ENCODE results near the gene LIMS2. TPM values are rescaled to one million over a fixed set of nuclear protein-coding genes. Genes with fewer than 3 reads are reported as not detected.

LIMS2 gene
- polyA plus RNA-seq, 2 of the 4 experiments (the other 2 are of a cell fraction): 1.2 to 6.1 TPM

DNA sequence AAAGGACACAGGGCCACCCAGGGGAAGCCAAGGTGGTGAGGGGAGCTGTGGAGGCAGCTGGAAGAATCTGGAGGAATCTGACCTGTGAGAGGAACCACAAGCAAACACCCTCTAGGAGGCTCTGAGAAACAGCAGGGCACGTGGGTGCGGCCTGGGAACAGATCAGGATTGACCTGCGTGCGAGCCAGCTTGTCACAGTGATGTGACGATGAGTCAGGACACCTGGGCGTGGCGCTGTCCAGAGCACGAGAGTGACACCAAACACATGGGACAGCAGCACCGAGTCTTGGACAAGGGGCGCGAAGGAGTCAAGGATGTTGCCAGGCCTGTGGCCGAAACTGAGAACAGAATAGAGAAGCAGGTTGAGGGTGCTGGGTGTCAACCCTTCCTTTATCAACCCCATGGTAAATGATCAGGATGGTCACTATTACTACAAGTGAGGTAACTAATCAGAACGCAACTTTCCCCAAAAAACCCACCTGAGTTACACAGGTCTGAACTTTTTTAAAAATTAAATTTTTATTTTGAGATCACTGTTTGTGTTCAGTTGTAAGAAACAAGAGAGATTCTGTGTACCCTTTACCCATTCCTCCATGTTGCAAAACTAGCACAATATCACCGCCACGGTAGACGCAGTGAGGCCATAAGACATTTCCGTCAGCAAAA, 25.3 kb upstream of the LIMS2 start (continued):
- TF ChIP-seq MAFK (IDR thresholded peaks at IDR 0.05; ENCODE audit: partially characterized antibody) (no peak), SREBF2 (IDR thresholded peaks at IDR 0.05) (no peak), FOSB (CRISPR knock-in tag; IDR thresholded peaks at IDR 0.05) (no peak), RARB (CRISPR knock-in tag; IDR thresholded peaks at IDR 0.05) (peak; percentile 19; the same call in 1 of the 2 replicates), EHF (CRISPR knock-in tag; IDR thresholded peaks at IDR 0.05) (no peak), PHF8 (IDR thresholded peaks at IDR 0.05; ENCODE audit: borderline replicate concordance, low read depth) (no peak), MYC (IDR thresholded peaks at IDR 0.05; ENCODE audit: borderline replicate concordance, low read length) (peak; percentile 67; the same call in 1 of the 2 replicates), CHD2 (IDR thresholded peaks at IDR 0.05; ENCODE audit: low read length, partially characterized antibody) (no peak), ZC3H11A (IDR thresholded peaks at IDR 0.05) (no peak), GATA3 (IDR thresholded peaks at IDR 0.05; ENCODE audit: borderline replicate concordance) (no peak), ZSCAN20 (CRISPR knock-in tag; IDR thresholded peaks at IDR 0.05) (no peak), CBX2 (IDR thresholded peaks at IDR 0.05; ENCODE audit: borderline replicate concordance, low read depth) (no peak), NFE2L2 (conservative IDR thresholded peaks at IDR 0.05; ENCODE audit: low read length) (no peak), CBX8 (IDR thresholded peaks at IDR 0.05) (no peak), TP53 (CRISPR knock-in tag; IDR thresholded peaks at IDR 0.05) (no peak), HEYL (CRISPR knock-in tag; IDR thresholded peaks at IDR 0.05) (no peak), HOXB5 (CRISPR knock-in tag; IDR thresholded peaks at IDR 0.05) (no peak), EHMT2 (IDR thresholded peaks at IDR 0.05; ENCODE audit: low read depth) (no peak), KDM1A (IDR thresholded peaks at IDR 0.05; ENCODE audit: low read depth) (no peak), RCOR1 (IDR thresholded peaks at IDR 0.05; ENCODE audit: low read depth, low read length) (no peak), RNF2 (IDR thresholded peaks at IDR 0.05; ENCODE audit: borderline replicate concordance, low read depth) (no peak), ZNF302 (CRISPR knock-in tag; IDR thresholded peaks at IDR 0.05) (no peak), ZFP36 (IDR thresholded peaks at IDR 0.05; ENCODE audit: borderline replicate concordance, partially characterized antibody) (no peak)
- TF ChIP-seq, protein P1, sequence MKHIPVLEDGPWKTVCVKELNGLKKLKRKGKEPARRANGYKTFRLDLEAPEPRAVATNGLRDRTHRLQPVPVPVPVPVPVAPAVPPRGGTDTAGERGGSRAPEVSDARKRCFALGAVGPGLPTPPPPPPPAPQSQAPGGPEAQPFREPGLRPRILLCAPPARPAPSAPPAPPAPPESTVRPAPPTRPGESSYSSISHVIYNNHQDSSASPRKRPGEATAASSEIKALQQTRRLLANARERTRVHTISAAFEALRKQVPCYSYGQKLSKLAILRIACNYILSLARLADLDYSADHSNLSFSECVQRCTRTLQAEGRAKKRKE (CRISPR knock-in tag; IDR thresholded peaks at IDR 0.05; ENCODE audit: low read depth): no peak
- TF ChIP-seq, protein P2, sequence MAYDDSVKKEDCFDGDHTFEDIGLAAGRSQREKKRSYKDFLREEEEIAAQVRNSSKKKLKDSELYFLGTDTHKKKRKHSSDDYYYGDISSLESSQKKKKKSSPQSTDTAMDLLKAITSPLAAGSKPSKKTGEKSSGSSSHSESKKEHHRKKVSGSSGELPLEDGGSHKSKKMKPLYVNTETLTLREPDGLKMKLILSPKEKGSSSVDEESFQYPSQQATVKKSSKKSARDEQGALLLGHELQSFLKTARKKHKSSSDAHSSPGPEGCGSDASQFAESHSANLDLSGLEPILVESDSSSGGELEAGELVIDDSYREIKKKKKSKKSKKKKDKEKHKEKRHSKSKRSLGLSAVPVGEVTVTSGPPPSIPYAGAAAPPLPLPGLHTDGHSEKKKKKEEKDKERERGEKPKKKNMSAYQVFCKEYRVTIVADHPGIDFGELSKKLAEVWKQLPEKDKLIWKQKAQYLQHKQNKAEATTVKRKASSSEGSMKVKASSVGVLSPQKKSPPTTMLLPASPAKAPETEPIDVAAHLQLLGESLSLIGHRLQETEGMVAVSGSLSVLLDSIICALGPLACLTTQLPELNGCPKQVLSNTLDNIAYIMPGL (CRISPR knock-in tag; IDR thresholded peaks at IDR 0.05; ENCODE audit: borderline replicate concordance): no peak

DNA sequence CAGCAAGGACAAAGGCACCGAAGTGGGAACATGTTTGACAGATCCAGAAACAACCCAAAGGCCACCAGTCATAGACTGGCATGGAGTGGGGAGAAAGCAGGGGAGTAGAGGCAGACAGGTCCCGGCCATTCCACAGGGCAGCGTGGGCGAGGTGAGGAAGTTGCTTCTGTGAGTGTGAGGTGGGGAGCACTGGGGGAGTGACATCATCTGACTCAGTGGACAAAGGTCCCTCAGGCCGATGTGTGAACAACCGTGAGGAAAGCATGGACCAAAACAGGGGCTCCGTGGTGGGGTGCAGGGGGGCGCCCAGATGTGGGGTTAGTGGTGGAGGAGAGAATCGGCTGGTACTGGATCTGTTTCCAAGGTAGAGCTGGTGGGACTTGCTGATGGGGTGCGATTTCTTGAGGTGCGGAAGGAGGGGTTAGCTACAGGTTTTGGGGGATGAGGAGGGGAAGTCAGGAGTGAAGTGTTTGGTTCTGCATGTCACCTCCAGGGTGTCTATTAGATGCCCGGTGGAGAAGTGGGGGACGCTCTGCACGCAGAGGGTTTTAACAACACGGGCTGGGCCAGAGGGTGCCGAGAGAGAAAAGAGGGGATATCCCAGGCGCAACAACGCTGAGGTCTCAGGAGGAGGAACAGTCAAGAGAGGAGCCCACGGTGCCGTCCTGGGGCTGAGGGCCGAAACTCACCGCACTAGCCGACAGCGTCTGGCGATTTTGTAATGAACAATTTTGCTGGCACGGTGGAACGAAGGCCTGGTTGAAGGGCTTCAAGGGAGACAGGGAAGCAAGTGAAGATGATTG, 23.4 kb upstream of the LIMS2 start:
- Histone ChIP-seq H3K27ac (no peak overlapping the region), H3K4me1 (peaks cover 34% of the 10 kb centered on the region), H3K4me3 (no peak overlapping the region), H3K4me2 (no peak overlapping the region), H3K9me3 (no peaks in the 10 kb centered on the region)
- FAIRE-seq (no peak), DNase-seq (ENCODE audit: low read depth in 1 of 2, low spot score in 1 of 2) (no peak), ATAC-seq (no peak)
- 95% methylated on average over 27 of the region's 27 CpGs for WGBS (ENCODE audit: missing lambda C conversion rate)
- TF ChIP-seq, protein P2 (CRISPR knock-in tag; IDR thresholded peaks at IDR 0.05; ENCODE audit: borderline replicate concordance): no peak
- TF ChIP-seq, protein P3, sequence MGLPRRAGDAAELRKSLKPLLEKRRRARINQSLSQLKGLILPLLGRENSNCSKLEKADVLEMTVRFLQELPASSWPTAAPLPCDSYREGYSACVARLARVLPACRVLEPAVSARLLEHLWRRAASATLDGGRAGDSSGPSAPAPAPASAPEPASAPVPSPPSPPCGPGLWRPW (IDR thresholded peaks at IDR 0.05): no peak
- TF ChIP-seq, protein P4, sequence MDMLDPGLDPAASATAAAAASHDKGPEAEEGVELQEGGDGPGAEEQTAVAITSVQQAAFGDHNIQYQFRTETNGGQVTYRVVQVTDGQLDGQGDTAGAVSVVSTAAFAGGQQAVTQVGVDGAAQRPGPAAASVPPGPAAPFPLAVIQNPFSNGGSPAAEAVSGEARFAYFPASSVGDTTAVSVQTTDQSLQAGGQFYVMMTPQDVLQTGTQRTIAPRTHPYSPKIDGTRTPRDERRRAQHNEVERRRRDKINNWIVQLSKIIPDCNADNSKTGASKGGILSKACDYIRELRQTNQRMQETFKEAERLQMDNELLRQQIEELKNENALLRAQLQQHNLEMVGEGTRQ (IDR thresholded peaks at IDR 0.05): no peak
- TF ChIP-seq CBX2 (IDR thresholded peaks at IDR 0.05; ENCODE audit: borderline replicate concordance, low read depth) (no peak), MAFK (IDR thresholded peaks at IDR 0.05; ENCODE audit: partially characterized antibody) (no peak), RAD21 (conservative IDR thresholded peaks at IDR 0.05 in 1 of 2, IDR thresholded peaks at IDR 0.05 in 1 of 2) (no peak), KDM1A (IDR thresholded peaks at IDR 0.05; ENCODE audit: low read depth) (no peak), ZC3H11A (IDR thresholded peaks at IDR 0.05) (no peak), NR3C1 (IDR thresholded peaks at IDR 0.05) (no peak), EHF (CRISPR knock-in tag; IDR thresholded peaks at IDR 0.05) (no peak), CHD2 (IDR thresholded peaks at IDR 0.05; ENCODE audit: low read length, partially characterized antibody) (no peak)
- TF ChIP-seq, protein P5, sequence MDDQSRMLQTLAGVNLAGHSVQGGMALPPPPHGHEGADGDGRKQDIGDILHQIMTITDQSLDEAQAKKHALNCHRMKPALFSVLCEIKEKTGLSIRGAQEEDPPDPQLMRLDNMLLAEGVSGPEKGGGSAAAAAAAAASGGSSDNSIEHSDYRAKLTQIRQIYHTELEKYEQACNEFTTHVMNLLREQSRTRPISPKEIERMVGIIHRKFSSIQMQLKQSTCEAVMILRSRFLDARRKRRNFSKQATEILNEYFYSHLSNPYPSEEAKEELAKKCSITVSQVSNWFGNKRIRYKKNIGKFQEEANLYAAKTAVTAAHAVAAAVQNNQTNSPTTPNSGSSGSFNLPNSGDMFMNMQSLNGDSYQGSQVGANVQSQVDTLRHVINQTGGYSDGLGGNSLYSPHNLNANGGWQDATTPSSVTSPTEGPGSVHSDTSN (IDR thresholded peaks at IDR 0.05): no peak
- ChIA-PET CTCF (interaction anchor here (1.3 to 1.5 kb wide), 3 partner anchors 18 to 24 kb away, joined by 3 to 5 read pairs (median 4); no protein-coding TSS in a partner anchor), POLR2A (no interaction called here)
